ENCODE measurements around the gene DTNA.
"Not testable (repeated sequence)": the region's sequence is repeated elsewhere in the genome, so short reads cannot be mapped to it uniquely, and the experiment has no call there.

DTNA gene

GRCh38 chr18:34725737-34726136 is 15.6 kb downstream of the DTNA start:
- DNase-seq: not testable (repeated sequence)

DNA sequence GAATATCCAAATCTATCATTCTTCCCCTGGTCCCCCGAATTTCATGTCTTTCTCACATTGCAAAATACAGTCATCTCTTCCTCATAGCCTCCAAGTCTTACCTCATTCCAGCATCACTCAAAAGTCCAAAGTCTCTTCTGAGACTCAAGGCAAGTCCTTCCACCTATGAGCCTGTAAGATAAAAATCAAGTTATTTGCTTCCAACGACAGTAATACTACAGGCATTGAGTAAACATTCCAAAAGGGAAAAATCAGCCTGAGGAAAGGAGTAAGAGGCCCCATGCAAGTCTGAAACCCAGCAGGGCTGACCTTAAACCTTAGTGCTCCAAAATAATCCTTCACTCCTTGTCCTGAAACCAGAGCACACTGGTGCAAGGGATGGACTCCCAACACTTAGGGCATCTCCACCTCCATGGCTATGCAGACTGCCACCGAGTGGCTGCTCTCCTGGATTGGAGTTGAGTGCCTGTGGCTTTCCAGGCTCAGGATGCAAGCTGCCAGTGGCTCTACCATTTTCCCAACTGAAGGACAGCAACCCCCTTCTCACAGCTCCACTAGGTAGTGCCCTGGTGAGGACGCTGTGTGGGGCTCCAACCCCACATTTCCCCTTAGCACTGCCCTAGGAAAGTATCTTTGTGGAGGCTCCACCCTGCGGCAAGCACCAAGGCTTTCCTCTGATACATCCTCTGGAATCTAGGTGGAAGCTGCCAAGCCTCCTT is 16.3 kb downstream of the DTNA start:
- no peak for DNase-seq

GRCh38 chr18:34729264-34729663 is 19.2 kb downstream of the DTNA start:
- DNase-seq: peak in 1 of 3 donors; percentile 8

DNA sequence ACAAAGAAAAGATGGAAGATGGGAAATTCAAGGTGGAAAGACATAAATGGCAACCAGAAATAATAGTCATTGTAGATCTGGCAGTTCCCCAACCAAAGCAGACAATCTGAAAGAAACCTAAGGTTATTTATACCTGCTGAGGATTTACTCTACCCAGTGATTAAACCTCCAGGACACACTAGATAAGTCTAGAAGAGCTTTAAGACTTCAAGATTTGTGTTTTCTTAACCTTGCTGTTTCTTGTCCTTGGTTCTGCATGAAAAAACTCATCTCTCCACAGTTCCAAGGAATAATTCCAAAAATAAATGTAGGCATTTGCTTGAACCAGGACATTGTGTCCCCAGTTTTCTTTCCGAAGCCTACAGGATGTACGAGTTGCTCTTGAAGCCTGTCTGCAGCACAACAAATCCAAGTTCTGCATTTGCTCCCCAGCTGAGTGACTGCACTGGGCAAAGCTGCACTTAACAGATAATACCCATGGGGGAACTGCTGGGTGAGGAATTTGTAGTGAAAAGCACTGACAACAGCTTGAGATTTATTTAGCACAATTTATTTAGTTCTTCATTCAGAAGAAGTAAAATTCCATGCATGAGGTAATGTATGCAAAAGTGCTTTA is 19.8 kb downstream of the DTNA start:
- no peak for DNase-seq

- no peak for DNase-seq
These were observed 20.7 kb downstream of the DTNA start for GRCh38 chr18:34730774-34731173.

- DNase-seq: no peak
These were observed 24.0 kb downstream of the DTNA start for GRCh38 chr18:34734056-34734455.

- not testable (repeated sequence) for DNase-seq
These were observed 24.4 kb downstream of the DTNA start for GRCh38 chr18:34734526-34734925.

DNA sequence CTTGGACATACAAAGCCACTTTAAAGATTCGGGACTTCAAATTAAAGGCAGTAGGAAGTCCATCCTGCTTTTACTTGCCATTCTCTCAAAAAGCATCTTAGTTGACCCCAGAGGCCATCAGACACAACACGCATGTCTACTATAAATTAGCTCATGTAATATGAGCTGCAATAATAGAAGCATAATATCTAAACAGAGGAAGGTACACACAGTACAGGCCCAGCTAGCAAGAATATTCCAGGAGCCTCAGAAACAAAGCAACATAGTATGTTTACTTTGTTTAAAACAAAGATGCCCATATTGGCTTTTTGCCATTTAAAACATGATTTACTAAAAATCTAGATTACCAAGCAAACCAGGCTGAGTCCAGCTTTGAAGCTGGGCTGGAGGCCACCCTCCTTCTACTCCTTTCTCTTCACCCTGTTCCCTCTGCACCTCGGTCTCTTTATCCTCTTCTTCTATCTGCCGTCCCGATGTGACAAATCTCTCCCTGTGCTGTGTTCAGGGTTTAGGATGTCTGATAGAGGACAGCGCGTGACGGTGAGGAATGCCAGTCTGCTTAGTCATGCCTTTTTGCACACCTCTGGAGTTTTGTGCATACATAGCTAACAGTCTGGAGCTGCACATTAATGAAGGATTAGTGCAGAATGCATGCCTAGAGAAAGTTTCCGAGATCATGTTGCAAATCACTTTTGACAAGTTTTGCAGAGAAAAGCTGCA is 28.2 kb downstream of the DTNA start:
- DNase-seq: no peak

DNA sequence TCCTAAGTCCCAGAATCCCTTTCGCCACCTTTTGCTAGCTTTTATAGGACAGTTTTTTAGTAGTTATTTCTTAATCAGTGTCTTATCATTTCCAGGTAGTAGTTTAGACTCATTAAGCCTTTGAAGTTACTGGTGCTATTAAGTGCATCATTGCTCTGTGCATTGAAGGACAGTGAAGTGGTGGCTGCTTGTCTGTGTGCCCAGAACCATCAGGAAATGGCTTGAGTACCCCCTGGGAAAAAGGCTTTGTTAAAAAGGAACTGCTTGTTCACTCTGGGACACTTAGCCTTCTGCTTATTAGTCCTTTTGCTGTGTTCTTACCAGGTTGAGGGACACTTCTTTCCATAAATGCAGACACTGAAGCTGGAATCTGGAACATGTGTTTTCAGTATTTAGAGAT is 30.0 kb downstream of the DTNA start:
- no peak for DNase-seq

DNA sequence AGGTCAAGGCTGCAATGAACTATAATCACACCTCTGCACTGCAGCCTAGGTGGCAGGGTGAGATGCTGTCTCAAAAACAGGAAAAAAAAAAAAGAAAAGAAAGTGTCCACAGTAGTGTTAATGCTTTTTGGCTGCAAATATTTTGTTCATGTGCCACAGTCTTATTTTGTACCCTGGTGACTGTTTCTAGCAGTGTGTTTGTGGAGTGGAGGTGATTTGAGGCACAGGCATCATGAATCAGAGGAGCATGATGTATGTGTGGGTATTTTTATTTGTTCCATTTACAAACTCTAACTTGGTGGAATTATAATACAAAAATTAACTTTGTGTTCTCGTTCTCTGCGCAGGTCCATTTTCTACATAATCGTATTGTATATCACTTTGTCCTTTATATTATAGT is 30.6 kb downstream of the DTNA start:
- no peak for DNase-seq

DNA sequence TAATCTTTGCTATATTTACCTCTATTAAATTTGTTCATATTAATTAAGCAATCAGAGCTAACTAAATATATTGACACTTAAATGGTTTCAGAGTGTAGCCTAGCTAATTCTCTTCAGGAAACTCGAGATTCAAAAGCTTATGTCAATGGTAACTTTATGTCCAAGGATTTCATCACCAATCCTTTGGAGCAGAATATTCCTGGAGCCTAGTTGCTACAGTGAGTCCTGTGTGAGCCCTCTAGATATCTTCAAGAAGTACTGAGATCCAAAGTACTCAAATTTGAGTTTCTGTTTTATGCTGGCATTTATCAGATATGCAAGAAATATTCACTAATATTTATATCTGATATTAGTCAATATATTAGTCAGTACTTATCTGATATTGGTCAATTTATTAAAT is 31.3 kb downstream of the DTNA start:
- no peak for DNase-seq

DNA sequence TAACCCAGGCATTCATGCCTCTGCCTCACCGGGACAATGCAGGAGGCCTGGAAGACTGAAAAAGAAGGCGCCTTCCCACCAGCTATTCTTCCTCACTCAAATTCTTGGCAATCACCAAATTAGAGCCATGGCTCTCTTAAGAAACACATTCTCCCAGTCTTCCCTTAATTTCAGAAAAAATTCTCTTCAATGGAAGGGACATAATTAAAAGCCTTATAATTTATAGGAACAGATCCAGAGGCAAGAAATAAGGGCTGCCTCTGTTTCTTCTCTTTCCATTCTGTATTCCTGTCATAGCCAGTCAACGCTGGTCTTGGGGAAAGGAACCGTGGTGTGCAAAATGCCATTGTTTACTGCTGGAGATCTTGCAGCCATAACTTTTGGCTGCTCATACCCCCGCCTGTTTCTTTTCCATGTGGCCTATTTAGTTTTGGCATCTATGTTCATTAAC is 32.8 kb downstream of the DTNA start:
- DNase-seq: no peak

DNA sequence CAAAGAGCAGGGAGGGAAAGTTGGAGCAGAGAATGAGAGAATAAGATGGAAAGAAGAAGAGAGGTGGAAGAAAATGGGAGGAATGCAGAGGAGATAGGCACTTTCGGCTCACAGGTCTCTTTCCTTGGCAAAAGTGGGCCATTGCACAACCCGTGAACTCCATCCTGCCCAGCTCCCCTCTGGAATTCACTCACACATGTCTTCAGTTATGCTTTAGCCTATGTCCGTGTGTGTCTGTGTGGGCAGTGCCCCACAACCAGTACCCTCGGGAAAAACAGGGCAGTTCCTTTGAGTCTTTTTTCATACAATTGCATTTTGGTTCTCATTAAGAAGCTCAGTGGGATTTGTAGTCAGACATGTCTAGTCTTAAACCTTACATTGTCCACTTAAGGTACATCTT is 34.5 kb downstream of the DTNA start:
- no peak for DNase-seq

DNA sequence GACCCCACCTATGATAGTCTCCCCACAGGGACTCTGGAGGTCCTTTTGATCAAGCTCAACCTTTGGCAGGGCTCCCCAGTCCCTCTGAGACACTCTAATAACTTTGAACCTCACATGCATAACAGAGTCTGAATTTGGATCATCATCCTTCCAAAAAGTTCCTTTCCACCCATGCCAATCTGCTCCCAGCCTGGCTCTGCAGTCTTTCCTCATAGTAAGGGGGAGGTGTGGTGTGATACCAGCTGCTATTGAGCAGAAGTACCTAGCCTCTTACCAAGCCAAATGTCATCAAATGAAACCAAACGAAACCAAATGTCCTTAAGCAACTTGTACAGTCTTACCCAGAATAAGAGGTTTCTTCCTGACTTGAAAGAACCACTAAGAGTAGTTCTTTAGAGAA is 36.5 kb downstream of the DTNA start:
- no peak for DNase-seq

DNA sequence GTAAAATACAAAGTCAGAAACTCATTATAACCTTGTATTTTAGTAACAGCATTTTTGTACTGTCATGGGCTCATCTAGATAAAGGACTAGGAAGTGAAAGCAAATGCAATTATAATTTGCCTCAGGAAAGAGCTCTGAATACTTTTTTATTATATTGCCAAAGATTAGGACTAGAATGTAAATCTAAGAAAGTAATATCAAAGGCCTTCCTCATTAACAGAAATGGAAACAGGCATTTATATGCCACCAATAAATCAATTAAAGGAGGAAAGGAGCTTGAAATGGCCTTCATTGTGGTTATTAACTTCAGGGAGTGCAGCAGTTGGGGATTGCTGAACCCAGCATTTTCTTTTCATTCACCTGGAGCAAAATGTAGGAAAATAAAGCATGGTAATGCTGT is 39.6 kb downstream of the DTNA start:
- no peak for DNase-seq

- DNase-seq: no peak
These were observed 42.0 kb downstream of the DTNA start for GRCh38 chr18:34752056-34752455.

- no peak for DNase-seq
These were observed 44.2 kb downstream of the DTNA start for GRCh38 chr18:34754300-34754699.

DNA sequence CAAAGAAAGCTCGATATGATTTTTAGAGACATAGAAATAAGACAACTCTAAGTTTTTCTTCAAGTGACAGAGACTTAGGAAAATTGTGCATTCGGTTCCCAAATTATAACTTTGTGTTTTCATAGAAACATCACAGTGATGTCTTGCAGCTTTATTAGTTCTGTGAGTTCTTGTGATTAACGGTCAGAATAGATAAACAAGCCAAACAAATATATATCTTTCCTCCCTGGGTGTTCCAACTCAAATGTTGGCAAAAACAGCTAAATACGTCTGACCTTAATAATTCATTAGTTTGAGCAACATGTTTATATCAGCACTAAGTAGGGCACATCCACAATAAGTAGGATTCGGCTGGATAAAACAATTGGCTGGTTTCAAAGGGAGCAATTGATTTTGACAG is 47.6 kb downstream of the DTNA start:
- no peak for DNase-seq

DNA sequence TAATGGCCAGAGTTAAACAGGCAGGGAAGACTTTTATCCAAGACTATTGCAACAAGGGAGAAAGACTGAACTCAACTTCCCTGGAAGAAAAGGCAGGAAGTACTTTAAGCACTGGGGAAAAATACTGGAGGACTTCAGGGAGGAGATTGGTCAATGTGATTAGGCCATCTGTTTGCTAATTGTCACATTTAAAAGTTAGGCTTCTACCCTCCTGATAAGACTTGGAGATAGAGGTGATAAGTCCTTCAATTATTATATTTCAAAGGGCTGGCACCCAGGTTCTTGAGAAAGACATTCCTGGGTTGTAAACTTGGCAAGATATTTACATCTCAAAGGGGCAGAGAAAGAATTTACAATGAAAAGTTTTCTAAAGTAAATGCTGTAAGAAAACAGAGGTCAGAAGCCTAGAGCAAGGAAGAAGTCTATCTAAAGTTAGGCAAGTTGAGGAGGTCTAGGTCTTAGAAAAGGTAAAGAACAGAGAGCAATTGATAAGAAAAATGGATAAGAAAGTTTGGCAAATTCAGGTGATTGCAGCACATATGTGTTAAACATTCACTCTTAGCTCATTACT is 48.4 kb downstream of the DTNA start:
- DNase-seq: no peak

GRCh38 chr18:34760444-34760843 is 50.3 kb downstream of the DTNA start:
- no peak for DNase-seq

DNA sequence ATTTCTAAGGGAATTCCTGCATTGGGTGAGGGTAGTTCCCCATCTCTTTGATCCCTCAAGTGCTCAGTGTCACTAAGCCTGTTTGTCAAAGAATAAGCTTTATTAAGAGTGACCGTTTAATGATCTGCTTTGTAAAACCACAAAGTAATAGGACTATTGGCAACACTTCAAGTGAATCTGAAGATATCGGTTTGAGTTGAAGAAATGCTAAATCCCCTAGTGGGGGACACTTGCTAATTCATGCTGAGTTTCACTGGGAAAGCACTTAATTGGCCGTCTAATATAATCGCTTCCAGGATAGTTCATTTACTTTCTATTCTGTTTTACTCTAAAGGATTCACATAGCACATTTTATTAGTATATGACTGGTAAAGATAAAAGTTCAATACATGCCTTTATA is 54.4 kb downstream of the DTNA start:
- no peak for DNase-seq

- DNase-seq: no peak
These were observed 57.5 kb downstream of the DTNA start for GRCh38 chr18:34767601-34768027.

- DNase-seq: no peak
These were observed 61.9 kb downstream of the DTNA start for GRCh38 chr18:34771958-34772357.

- DNase-seq: peak; percentile 49 to 57 (median 55)
These were observed 62.8 kb downstream of the DTNA start for GRCh38 chr18:34772887-34773286.
